ENCODE measurements around the gene KATNA1. TPM values are rescaled to one million over a fixed set of nuclear protein-coding genes. Genes with fewer than 3 reads are reported as not detected.

KATNA1 gene
- total and polyA plus RNA-seq, 12 donors = 6.8 to 14.2 (median 12.0) TPM

- no peak for TF ChIP-seq CTCF (IDR thresholded peaks at IDR 0.05)
- Histone ChIP-seq H3K27me3 (no peaks in the 10 kb centered on the region), H3K36me3 (no peaks in the 10 kb centered on the region), H3K4me1 (peaks cover 0 to 29% (median 20%) of the 10 kb centered on the region in 9 donors), H3K27ac (no peak overlapping the region), H3K9me3 (no peaks in the 10 kb centered on the region), H3K4me3 (no peak overlapping the region)
- ATAC-seq (no peak), DNase-seq (no peak)
- 77 to 84% methylated on average over 3 of the region's 3 CpGs for WGBS, 2 donors
- intact Hi-C loops (cut with DNase I) = loop anchor here in 2 of 10 donors (10.0 kb wide), 1 partner anchor 151 kb away; the partner anchor contains the start of gene LATS1 (in 2 of the 2)
Measured at GRCh38 chr6:149563928-149564325, 84.6 kb downstream of the KATNA1 start.

- H3K27me3 ChIP-seq = no peaks in the 10 kb centered on the region
- intact Hi-C loops (cut with DNase I) = loop anchor here in 2 of 10 donors (10.0 kb wide), 1 partner anchor 151 kb away; the partner anchor contains the start of gene LATS1 (in 2 of the 2)
- H3K27ac ChIP-seq = peak overlapping the region in 1 of 10 donors; percentile 20
- no peak for ATAC-seq
- no peak overlapping the region for H3K4me3 ChIP-seq
- no peak for DNase-seq
- H3K9me3 ChIP-seq = no peaks in the 10 kb centered on the region
- TF ChIP-seq CTCF (IDR thresholded peaks at IDR 0.05) = no peak
- WGBS, 2 donors = 82 to 88% methylated on average over 5 of the region's 5 CpGs
- peaks cover 0 to 23% (median 20%) of the 10 kb centered on the region in 9 donors for H3K4me1 ChIP-seq
- H3K36me3 ChIP-seq = no peaks in the 10 kb centered on the region
Measured at GRCh38 chr6:149563203-149563927, 85.1 kb downstream of the KATNA1 start.

GRCh38 chr6:149560736-149561135, 87.8 kb downstream of the KATNA1 start:
- Histone ChIP-seq H3K27ac (no peak overlapping the region), H3K9me3 (no peaks in the 10 kb centered on the region), H3K4me1 (peaks cover 0 to 12% (median 7%) of the 10 kb centered on the region in 9 donors), H3K27me3 (peaks cover 0 to 11% (median 0%) of the 10 kb centered on the region in 7 donors), H3K4me3 (no peak overlapping the region), H3K36me3 (no peaks in the 10 kb centered on the region)
- WGBS, 2 donors = 58 to 61% methylated on average over 3 of the region's 3 CpGs
- TF ChIP-seq CTCF (IDR thresholded peaks at IDR 0.05) = peak in 6 of 9 donors; percentile 11 to 43 (median 20)
- DNase-seq (no peak), ATAC-seq (no peak)
- intact Hi-C loops (cut with DNase I) = loop anchor here in 2 of 10 donors (10.0 kb wide), 1 partner anchor 154 kb away; the partner anchor contains the start of gene LATS1 (in 2 of the 2)

- H3K27ac ChIP-seq = no peak overlapping the region
- 57 to 76% methylated on average over 2 of the region's 2 CpGs for WGBS, 2 donors
- peaks cover 0 to 5% (median 0%) of the 10 kb centered on the region in 9 donors for H3K4me1 ChIP-seq
- no peak overlapping the region for H3K4me3 ChIP-seq
- no peak for DNase-seq
- ATAC-seq = no peak
- TF ChIP-seq CTCF (IDR thresholded peaks at IDR 0.05) = no peak
- intact Hi-C loops (cut with DNase I) = no loop called here
- no peaks in the 10 kb centered on the region for H3K9me3 ChIP-seq
- peaks cover 0 to 24% (median under 1%) of the 10 kb centered on the region in 7 donors for H3K27me3 ChIP-seq
- no peaks in the 10 kb centered on the region for H3K36me3 ChIP-seq
Measured at GRCh38 chr6:149559389-149559788, 89.1 kb downstream of the KATNA1 start.

Data from heart right ventricle (tissue), 16 donors.